Rectal smooth muscle tissue (tissue), 1 donor: ENCODE data around the gene HSPA6.
"Not testable (repeated sequence)": the region's sequence is repeated elsewhere in the genome, so short reads cannot be mapped to it uniquely, and the experiment has no call there.

ENCODE experiments used
- H3K27ac ChIP-seq: one replicate; pipeline ENCODE4 v1.7.0; 2013; ENCODE audit warnings: low read depth, low read length, inconsistent platforms
- H3K27me3 ChIP-seq: one replicate; pipeline ENCODE4 v1.7.0; 2013; ENCODE audit warnings: low read length; ENCODE audit not compliant: control insufficient read depth, insufficient read depth
- H3K36me3 ChIP-seq: one replicate; pipeline ENCODE4 v1.7.0; 2013; ENCODE audit warnings: low read length; ENCODE audit not compliant: control insufficient read depth, insufficient read depth
- H3K4me1 ChIP-seq: one replicate; pipeline ENCODE4 v1.7.0; 2013; ENCODE audit warnings: low read length; ENCODE audit not compliant: control insufficient read depth, insufficient read depth
- H3K4me3 ChIP-seq: one replicate; pipeline ENCODE4 v1.7.0; 2013; ENCODE audit warnings: low read length
- H3K9ac ChIP-seq: one replicate; pipeline ENCODE4 v1.7.0; 2013; ENCODE audit warnings: low read length

The HSPA6 gene

GRCh38 chr1:161530671-161531641, 6.6 kb downstream of the HSPA6 start:
- H3K9ac ChIP-seq = peak overlapping the region; percentile 80
- not testable (repeated sequence) for H3K36me3 ChIP-seq, H3K4me1 ChIP-seq, H3K27me3 ChIP-seq
- H3K27ac ChIP-seq = peak overlapping the region; percentile 76
- H3K4me3 ChIP-seq = peak overlapping the region; percentile 77

- no peak overlapping the region for H3K27ac ChIP-seq
- no peak overlapping the region for H3K9ac ChIP-seq
Observed at GRCh38 chr1:161531986-161532643, 7.8 kb downstream of the HSPA6 start.

GRCh38 chr1:161532644-161533567, 8.6 kb downstream of the HSPA6 start:
- not testable (repeated sequence) for H3K27ac ChIP-seq, H3K36me3 ChIP-seq, H3K4me3 ChIP-seq, H3K9ac ChIP-seq, H3K27me3 ChIP-seq, H3K4me1 ChIP-seq

More at GRCh38 chr1:161531986-161532643, 7.8 kb downstream of the HSPA6 start:
- H3K4me3 ChIP-seq = no peak overlapping the region
- H3K4me1 ChIP-seq = no peaks in the 10 kb centered on the region
- no peaks in the 10 kb centered on the region for H3K36me3 ChIP-seq
- H3K27me3 ChIP-seq = no peaks in the 10 kb centered on the region

GRCh38 chr1:161537068-161537669, 12.8 kb downstream of the HSPA6 start:
- not testable (repeated sequence) for H3K27ac ChIP-seq, H3K4me3 ChIP-seq, H3K9ac ChIP-seq, H3K4me1 ChIP-seq, H3K36me3 ChIP-seq, H3K27me3 ChIP-seq

GRCh38 chr1:161538925-161539479, 14.7 kb downstream of the HSPA6 start:
- not testable (repeated sequence) for H3K36me3 ChIP-seq, H3K27me3 ChIP-seq, H3K4me1 ChIP-seq, H3K27ac ChIP-seq, H3K9ac ChIP-seq, H3K4me3 ChIP-seq

GRCh38 chr1:161539731-161540569, 15.6 kb downstream of the HSPA6 start:
- not testable (repeated sequence) for H3K27me3 ChIP-seq, H3K4me1 ChIP-seq, H3K27ac ChIP-seq, H3K9ac ChIP-seq, H3K36me3 ChIP-seq
- peak overlapping the region; percentile 61 for H3K4me3 ChIP-seq

GRCh38 chr1:161540570-161540960, 16.2 kb downstream of the HSPA6 start:
- not testable (repeated sequence) for H3K36me3 ChIP-seq, H3K9ac ChIP-seq, H3K4me1 ChIP-seq, H3K27ac ChIP-seq, H3K27me3 ChIP-seq
- H3K4me3 ChIP-seq = peak overlapping the region; percentile 61

GRCh38 chr1:161542091-161542559, 17.8 kb downstream of the HSPA6 start:
- H3K9ac ChIP-seq, H3K4me3 ChIP-seq, H3K27ac ChIP-seq, H3K4me1 ChIP-seq, H3K27me3 ChIP-seq, H3K36me3 ChIP-seq: not testable (repeated sequence)

- H3K9ac ChIP-seq, H3K27me3 ChIP-seq, H3K27ac ChIP-seq, H3K4me1 ChIP-seq, H3K36me3 ChIP-seq, H3K4me3 ChIP-seq: not testable (repeated sequence)
Observed at GRCh38 chr1:161543125-161543524, 18.8 kb downstream of the HSPA6 start.

- not testable (repeated sequence) for H3K27me3 ChIP-seq, H3K4me3 ChIP-seq, H3K9ac ChIP-seq, H3K27ac ChIP-seq, H3K36me3 ChIP-seq, H3K4me1 ChIP-seq
Observed at GRCh38 chr1:161545005-161545731, 20.8 kb downstream of the HSPA6 start.
